ENCODE measurements around the gene PLET1. TPM values are rescaled to one million over a fixed set of nuclear protein-coding genes. Genes with fewer than 3 reads are reported as not detected.

PLET1 gene
- total and polyA plus RNA-seq, 2 of the 8 experiments (the other 6 are each of a cell fraction or from before 2014, with no cell fraction given): not detected

DNA sequence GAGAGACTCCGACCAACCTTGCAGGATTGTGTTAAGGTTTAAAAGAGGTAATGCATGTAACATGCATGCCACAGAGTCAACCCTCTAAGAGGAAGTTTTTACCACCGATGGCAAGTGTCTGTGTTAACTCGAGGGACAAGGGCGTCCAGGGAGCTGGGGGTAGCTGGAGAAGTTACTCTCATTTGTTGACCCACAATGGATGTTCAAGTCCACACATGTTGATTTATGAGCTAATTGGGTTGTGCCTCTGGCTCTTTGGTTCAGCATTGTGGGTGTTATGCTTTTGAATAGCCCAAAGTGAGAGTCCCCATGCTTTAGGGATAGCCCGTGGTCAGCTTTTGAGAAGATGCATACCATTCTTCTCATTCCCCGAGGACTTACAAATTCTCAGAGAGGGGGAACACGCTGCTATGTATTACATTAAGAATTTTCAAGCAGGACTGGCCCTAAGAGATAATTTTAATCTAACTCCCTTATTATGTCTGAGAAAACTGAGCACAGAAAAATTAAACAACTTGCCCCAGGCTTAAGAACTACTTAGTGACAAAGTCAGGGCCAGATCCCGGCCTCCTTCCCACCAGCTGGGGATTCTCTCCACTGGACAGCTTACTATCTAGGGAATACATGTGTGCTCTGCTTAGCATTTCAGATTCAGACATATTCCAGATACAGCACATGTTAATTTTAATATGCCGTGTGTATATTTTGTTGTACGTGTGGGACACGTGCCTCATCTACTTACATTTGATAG is 5.2 kb upstream of the PLET1 start:
- no peak overlapping the region for H2BK120ac ChIP-seq (replicated peaks; ENCODE audit: low read depth, low read length)
- H2BK5ac ChIP-seq (ENCODE audit: low read depth, low read length): no peak overlapping the region
- no peaks in the 10 kb centered on the region; the same call in 1 of the 2 replicates for H3K23me2 ChIP-seq (ENCODE audit: low read depth, low read length)
- no peak overlapping the region for H3K56ac ChIP-seq (replicated peaks; ENCODE audit: insufficient read length, low read depth, low read length)
- FAIRE-seq (no peak), DNase-seq (ENCODE audit: low read depth in 1 of 2, low spot score in 2 of 2) (no peak)
- no peaks in the 10 kb centered on the region for H3K36me3 ChIP-seq (ENCODE audit: control insufficient read depth in 2 of 4, insufficient read depth in 4 of 4, low read length in 3 of 4)
- no peak overlapping the region for H2AFZ ChIP-seq (ENCODE audit: low read length)
- no peak overlapping the region for H3K23ac ChIP-seq (ENCODE audit: insufficient read length)
- H3K4ac ChIP-seq (replicated peaks; ENCODE audit: insufficient read length, low read depth, low read length): no peak overlapping the region
- no peak overlapping the region for H3K9ac ChIP-seq (replicated peaks in 1 of 4; ENCODE audit: extremely low read depth in 1 of 4, low read depth in 3 of 4, low read length in 3 of 4)
- H4K5ac ChIP-seq (ENCODE audit: insufficient read length, low read depth, low read length): no peak overlapping the region
- H4K8ac ChIP-seq (ENCODE audit: extremely low read depth, insufficient read depth, low read length): no peak overlapping the region
- H3K27me3 ChIP-seq (replicated peaks in 1 of 4; ENCODE audit: control insufficient read depth in 3 of 4, extremely low read depth in 1 of 4, insufficient read depth in 3 of 4, low read length in 3 of 4): 0 out of 7 replicates have a peak, but pooled peaks cover 0 to 3% (median 0%) of the 10 kb centered on the region in 4 experiments
- no peaks in the 10 kb centered on the region for H3K79me1 ChIP-seq (ENCODE audit: low read depth, low read length)
- 69% methylated on average over 11 of the region's 11 CpGs; no CpG with 5 or more reads in 1 of the 2 experiments for WGBS, 2 experiments (ENCODE audit: extremely low coverage in 1 of 2, insufficient coverage in 1 of 2, insufficient read length in 1 of 2, insufficient replicate concordance in 2 of 2, low coverage in 1 of 2, low lambda C conversion rate in 2 of 2, missing lambda C conversion rate in 1 of 2)
- no peak overlapping the region for H2BK20ac ChIP-seq (ENCODE audit: low read length)
- no peak overlapping the region for H3K14ac ChIP-seq (ENCODE audit: insufficient read length)
- H3K9me3 ChIP-seq (ENCODE audit: insufficient read depth in 2 of 2, low read depth in 1 of 2, low read length in 1 of 2): no peaks in the 10 kb centered on the region
- H2BK12ac ChIP-seq (ENCODE audit: low read depth, low read length): no peak overlapping the region
- no peaks in the 10 kb centered on the region for H3K4me1 ChIP-seq (replicated peaks in 1 of 4; ENCODE audit: control insufficient read depth in 3 of 4, insufficient read depth in 4 of 4, low read length in 3 of 4)
- no peak overlapping the region for H3K4me2 ChIP-seq (ENCODE audit: insufficient read depth in 1 of 2, low read depth in 2 of 2, low read length in 2 of 2)
- no peak overlapping the region for H2AK5ac ChIP-seq (ENCODE audit: low read depth, low read length)
- H3K4me3 ChIP-seq (ENCODE audit: extremely low read depth in 1 of 4, insufficient read depth in 2 of 4, low read depth in 3 of 4, low read length in 4 of 4): no peak overlapping the region
- H3K79me2 ChIP-seq (ENCODE audit: control insufficient read depth in 1 of 2, insufficient read depth in 2 of 2, low read length in 2 of 2): no peaks in the 10 kb centered on the region
- CTCF ChIA-PET (ENCODE audit: partially characterized antibody): interaction anchor here (0.9 to 6.2 kb wide), 4 partner anchors 8 to 46 kb away, joined by 3 to 29 read pairs (median 6); no protein-coding TSS in a partner anchor
- H4K91ac ChIP-seq (replicated peaks; ENCODE audit: insufficient read length, low read length): no peak overlapping the region
- H4K20me1 ChIP-seq (replicated peaks in 1 of 2; ENCODE audit: control insufficient read depth in 1 of 2, insufficient read depth in 2 of 2, low read length in 2 of 2): no peaks in the 10 kb centered on the region
- POLR2A ChIA-PET (ENCODE audit: partially characterized antibody): interaction anchor here (0.8 kb wide), 1 partner anchor 45 kb away, joined by 3 read pairs; no protein-coding TSS in a partner anchor
- H2BK15ac ChIP-seq (ENCODE audit: low read length): no peak overlapping the region
- H3K18ac ChIP-seq (ENCODE audit: extremely low read depth, low read length): no peak overlapping the region
- H3K27ac ChIP-seq (ENCODE audit: low read depth, low read length): no peak overlapping the region
- TF ChIP-seq TAF1 (IDR thresholded peaks at IDR 0.05; ENCODE audit: low read depth, low read length) (no peak), PHF8 (conservative IDR thresholded peaks at IDR 0.05; ENCODE audit: low read depth, low read length) (no peak), POLR2A (IDR thresholded peaks at IDR 0.05; ENCODE audit: control extremely low read depth in 1 of 2, low read depth in 2 of 2, low read length in 2 of 2) (no peak), CEBPB (IDR thresholded peaks at IDR 0.05; ENCODE audit: low read depth, low read length) (no peak), KDM4A (IDR thresholded peaks at IDR 0.05; ENCODE audit: low read depth, low read length, severe bottlenecking) (no peak), SAP30 (IDR thresholded peaks at IDR 0.05; ENCODE audit: insufficient read depth, insufficient replicate concordance, low read length) (no peak), RAD21 (IDR thresholded peaks at IDR 0.05 in 1 of 2, conservative IDR thresholded peaks at IDR 0.05 in 1 of 2; ENCODE audit: low read depth in 2 of 2, low read length in 2 of 2) (no peak)
- TF ChIP-seq, protein P1, sequence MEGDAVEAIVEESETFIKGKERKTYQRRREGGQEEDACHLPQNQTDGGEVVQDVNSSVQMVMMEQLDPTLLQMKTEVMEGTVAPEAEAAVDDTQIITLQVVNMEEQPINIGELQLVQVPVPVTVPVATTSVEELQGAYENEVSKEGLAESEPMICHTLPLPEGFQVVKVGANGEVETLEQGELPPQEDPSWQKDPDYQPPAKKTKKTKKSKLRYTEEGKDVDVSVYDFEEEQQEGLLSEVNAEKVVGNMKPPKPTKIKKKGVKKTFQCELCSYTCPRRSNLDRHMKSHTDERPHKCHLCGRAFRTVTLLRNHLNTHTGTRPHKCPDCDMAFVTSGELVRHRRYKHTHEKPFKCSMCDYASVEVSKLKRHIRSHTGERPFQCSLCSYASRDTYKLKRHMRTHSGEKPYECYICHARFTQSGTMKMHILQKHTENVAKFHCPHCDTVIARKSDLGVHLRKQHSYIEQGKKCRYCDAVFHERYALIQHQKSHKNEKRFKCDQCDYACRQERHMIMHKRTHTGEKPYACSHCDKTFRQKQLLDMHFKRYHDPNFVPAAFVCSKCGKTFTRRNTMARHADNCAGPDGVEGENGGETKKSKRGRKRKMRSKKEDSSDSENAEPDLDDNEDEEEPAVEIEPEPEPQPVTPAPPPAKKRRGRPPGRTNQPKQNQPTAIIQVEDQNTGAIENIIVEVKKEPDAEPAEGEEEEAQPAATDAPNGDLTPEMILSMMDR (IDR thresholded peaks at IDR 0.05; ENCODE audit: control extremely low read depth in 1 of 3, insufficient read depth in 1 of 3, low read depth in 1 of 3, low read length in 3 of 3): no peak
- TF ChIP-seq, protein P2, sequence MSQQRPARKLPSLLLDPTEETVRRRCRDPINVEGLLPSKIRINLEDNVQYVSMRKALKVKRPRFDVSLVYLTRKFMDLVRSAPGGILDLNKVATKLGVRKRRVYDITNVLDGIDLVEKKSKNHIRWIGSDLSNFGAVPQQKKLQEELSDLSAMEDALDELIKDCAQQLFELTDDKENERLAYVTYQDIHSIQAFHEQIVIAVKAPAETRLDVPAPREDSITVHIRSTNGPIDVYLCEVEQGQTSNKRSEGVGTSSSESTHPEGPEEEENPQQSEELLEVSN (IDR thresholded peaks at IDR 0.05): no peak
